GM12864 (cell line): ENCODE measurements around the gene IFT122.
"Not testable (repeated sequence)": the region's sequence is repeated elsewhere in the genome, so short reads cannot be mapped to it uniquely, and the experiment has no call there.

Experiments used
- DNase-seq: peaks from one replicate; pipeline ENCODE4 v3.0.0-alpha.2; 2011; ENCODE audit warnings: low read depth
- H3K4me3 ChIP-seq: 2 replicates; pipeline ENCODE4 v1.5.1; 2011; ENCODE audit warnings: mild to moderate bottlenecking, low read depth, low read length, control low read depth
- CTCF ChIP-seq: IDR thresholded peaks from 2 replicates; pipeline ENCODE4 v1.5.1; 2011; ENCODE audit warnings: low read depth, mild to moderate bottlenecking, moderate library complexity, low read length, control low read depth, inconsistent platforms; ENCODE audit errors: missing control alignments

Gene IFT122

GRCh38 chr3:129481766-129482332 is 41.8 kb downstream of the IFT122 start:
- TF ChIP-seq CTCF, result no peak
- DNase-seq, result no peak
- no peak overlapping the region for H3K4me3 ChIP-seq

- peak; percentile 19 for TF ChIP-seq CTCF
- DNase-seq, result no peak
Observed at GRCh38 chr3:129482721-129483120, 42.7 kb downstream of the IFT122 start.

GRCh38 chr3:129483870-129484269 is 43.8 kb downstream of the IFT122 start:
- DNase-seq, result no peak
- no peak for TF ChIP-seq CTCF
- no peak overlapping the region for H3K4me3 ChIP-seq

More at GRCh38 chr3:129482721-129483120, 42.7 kb downstream of the IFT122 start:
- no peak overlapping the region for H3K4me3 ChIP-seq

GRCh38 chr3:129485146-129485545 is 45.1 kb downstream of the IFT122 start:
- H3K4me3 ChIP-seq, DNase-seq: not testable (repeated sequence)

- peak; percentile 5 for DNase-seq
- TF ChIP-seq CTCF, result no peak
- H3K4me3 ChIP-seq, result no peak overlapping the region
Observed at GRCh38 chr3:129485721-129486663, 46.0 kb downstream of the IFT122 start.

- DNase-seq, result no peak
- no peak for TF ChIP-seq CTCF
- no peak overlapping the region for H3K4me3 ChIP-seq
Observed at GRCh38 chr3:129486664-129487035, 46.6 kb downstream of the IFT122 start.

GRCh38 chr3:129487183-129487867 is 47.3 kb downstream of the IFT122 start:
- TF ChIP-seq CTCF, result no peak
- no peak overlapping the region for H3K4me3 ChIP-seq
- no peak for DNase-seq

- DNase-seq, H3K4me3 ChIP-seq: not testable (repeated sequence)
Observed at GRCh38 chr3:129487868-129488335, 47.9 kb downstream of the IFT122 start.

GRCh38 chr3:129489258-129489657 is 49.2 kb downstream of the IFT122 start:
- not testable (repeated sequence) for H3K4me3 ChIP-seq, DNase-seq
